GF-D8 (cell line): Measurements from ENCODE around the gene CYTIP.
"Not testable (repeated sequence)": the region's sequence is repeated elsewhere in the genome, so short reads cannot be mapped to it uniquely, and the experiment has no call there.

ENCODE experiments used
- DNase-seq: peaks from one replicate; lab custom pipeline; 2025; lab: John Stamatoyannopoulos, UW

The CYTIP gene

GRCh38 chr2:157368508-157368907, 75.4 kb downstream of the CYTIP start:
- not testable (repeated sequence) for DNase-seq

GRCh38 chr2:157367704-157368103, 76.2 kb downstream of the CYTIP start:
- no peak for DNase-seq
